ENCODE measurements around the gene THUMPD3. TPM values are rescaled to one million over a fixed set of nuclear protein-coding genes. Genes with fewer than 3 reads are reported as not detected.
A peak's percentile ranks its signal among the peaks of the same experiment; 100 is the strongest.

The THUMPD3 gene
- polyA plus RNA-seq, 3 donors = 10.2 to 13.1 (median 11.5) TPM

DNA sequence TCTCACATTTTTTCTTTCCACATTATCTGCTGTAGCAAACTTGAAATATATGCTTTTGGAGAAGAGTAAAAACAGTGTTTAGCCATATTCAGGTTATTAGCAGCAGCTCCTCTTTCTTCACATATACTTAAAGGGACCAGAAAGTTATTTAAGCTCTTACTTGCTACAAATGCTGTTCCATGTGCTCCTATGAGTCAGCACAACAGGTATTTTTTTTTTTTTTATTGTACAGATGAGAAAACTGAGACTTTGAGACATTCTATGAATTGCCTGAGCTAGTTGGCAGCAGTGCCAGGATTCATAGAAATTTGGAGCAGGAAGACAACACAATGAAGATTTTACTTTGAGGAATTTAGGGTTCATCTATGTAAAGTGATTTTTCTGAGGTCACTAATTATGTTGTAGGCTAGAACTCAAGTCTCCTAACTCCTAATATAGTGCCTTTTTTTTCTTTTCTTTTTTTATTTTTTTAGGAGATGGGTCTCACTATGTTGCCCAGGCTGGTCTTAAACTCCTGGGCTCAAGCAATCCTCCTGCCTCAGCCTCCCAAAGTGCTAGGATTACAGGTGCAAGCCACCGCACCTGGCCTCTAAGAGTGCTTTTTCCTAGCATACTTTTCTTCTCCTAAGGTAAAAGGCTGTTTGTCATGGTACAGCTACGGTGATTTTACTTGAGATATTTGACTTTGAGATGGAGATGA, 58.1 kb downstream of the THUMPD3 start:
- Mint-ChIP-seq H3K9me3 (no peaks in the 10 kb centered on the region), H3K27me3 (ENCODE audit: low read depth in 3 of 3) (no peaks in the 10 kb centered on the region), H3K4me1 (peaks cover 20% of the 10 kb centered on the region), H3K27ac (peak overlapping the region; percentile 6 to 72 (median 31)), H3K36me3 (peaks cover 17 to 23% of the 10 kb centered on the region in 2 donors), H3K4me3 (no peak overlapping the region)
- intact Hi-C loops (cut with micrococcal nuclease) = loop anchor here in 1 of 2 donors (5.0 kb wide), 1 partner anchor 69 kb away; no protein-coding TSS in a partner anchor
- peaks cover 10 to 18% of the 10 kb centered on the region in 2 donors for H3K4me1 ChIP-seq (ENCODE audit: control insufficient read depth in 1 of 2, insufficient read depth in 2 of 2, low read length in 2 of 2)
- no peak for DNase-seq
- peaks cover 100% of the 10 kb centered on the region for H3K79me2 ChIP-seq (ENCODE audit: insufficient read depth, low read length)
- no peak overlapping the region for H3K4me3 ChIP-seq (replicated peaks in 1 of 3; ENCODE audit: low read depth in 2 of 3, low read length in 3 of 3)
- H3K4me2 ChIP-seq (replicated peaks; ENCODE audit: extremely low read depth, low read length, poor library complexity, severe bottlenecking) = no peak overlapping the region
- H3K36me3 ChIP-seq (replicated peaks in 1 of 2; ENCODE audit: control insufficient read depth in 1 of 2, insufficient read depth in 2 of 2, low read length in 2 of 2) = peaks cover 9 to 17% of the 10 kb centered on the region in 2 donors
- H2AFZ ChIP-seq (ENCODE audit: insufficient read depth, low read depth, low read length, poor library complexity, severe bottlenecking) = no peak overlapping the region
- TF ChIP-seq, protein P1, sequence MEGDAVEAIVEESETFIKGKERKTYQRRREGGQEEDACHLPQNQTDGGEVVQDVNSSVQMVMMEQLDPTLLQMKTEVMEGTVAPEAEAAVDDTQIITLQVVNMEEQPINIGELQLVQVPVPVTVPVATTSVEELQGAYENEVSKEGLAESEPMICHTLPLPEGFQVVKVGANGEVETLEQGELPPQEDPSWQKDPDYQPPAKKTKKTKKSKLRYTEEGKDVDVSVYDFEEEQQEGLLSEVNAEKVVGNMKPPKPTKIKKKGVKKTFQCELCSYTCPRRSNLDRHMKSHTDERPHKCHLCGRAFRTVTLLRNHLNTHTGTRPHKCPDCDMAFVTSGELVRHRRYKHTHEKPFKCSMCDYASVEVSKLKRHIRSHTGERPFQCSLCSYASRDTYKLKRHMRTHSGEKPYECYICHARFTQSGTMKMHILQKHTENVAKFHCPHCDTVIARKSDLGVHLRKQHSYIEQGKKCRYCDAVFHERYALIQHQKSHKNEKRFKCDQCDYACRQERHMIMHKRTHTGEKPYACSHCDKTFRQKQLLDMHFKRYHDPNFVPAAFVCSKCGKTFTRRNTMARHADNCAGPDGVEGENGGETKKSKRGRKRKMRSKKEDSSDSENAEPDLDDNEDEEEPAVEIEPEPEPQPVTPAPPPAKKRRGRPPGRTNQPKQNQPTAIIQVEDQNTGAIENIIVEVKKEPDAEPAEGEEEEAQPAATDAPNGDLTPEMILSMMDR (IDR thresholded peaks at IDR 0.05) = no peak
- no CpG with 5 or more reads among the region's 2 CpGs for WGBS (ENCODE audit: insufficient coverage)
- peak overlapping the region in 1 of 2 donors; percentile 26 for H3K27ac ChIP-seq (ENCODE audit: low read depth in 1 of 2, low read length in 2 of 2)
- H3K27me3 ChIP-seq (ENCODE audit: control insufficient read depth in 2 of 2, insufficient read depth in 2 of 2, low read length in 2 of 2) = no peaks in the 10 kb centered on the region
- peaks cover 92% of the 10 kb centered on the region for H4K20me1 ChIP-seq (ENCODE audit: insufficient read depth, low read length)
- no peaks in the 10 kb centered on the region for H3K9me3 ChIP-seq (replicated peaks in 1 of 2; ENCODE audit: control insufficient read depth in 1 of 2, insufficient read depth in 1 of 2, low read length in 2 of 2)
- H3K9ac ChIP-seq (ENCODE audit: insufficient read depth, low read length, poor library complexity, severe bottlenecking) = no peak overlapping the region

GRCh38 chr3:9422712-9423424, 60.0 kb downstream of the THUMPD3 start:
- Mint-ChIP-seq H3K27ac (peak overlapping the region; percentile 70 to 89 (median 76)), H3K36me3 (peaks cover 27 to 39% of the 10 kb centered on the region in 2 donors), H3K9me3 (no peaks in the 10 kb centered on the region), H3K4me1 (peaks cover 14% of the 10 kb centered on the region), H3K27me3 (ENCODE audit: low read depth in 3 of 3) (no peaks in the 10 kb centered on the region), H3K4me3 (no peak overlapping the region)
- no peaks in the 10 kb centered on the region for H3K9me3 ChIP-seq (replicated peaks in 1 of 2; ENCODE audit: control insufficient read depth in 1 of 2, insufficient read depth in 1 of 2, low read length in 2 of 2)
- H3K9ac ChIP-seq (ENCODE audit: insufficient read depth, low read length, poor library complexity, severe bottlenecking) = no peak overlapping the region
- no peak overlapping the region for H3K4me3 ChIP-seq (replicated peaks in 1 of 3; ENCODE audit: low read depth in 2 of 3, low read length in 3 of 3)
- WGBS (ENCODE audit: insufficient coverage) = 67% methylated on average over 1 of the region's 5 CpGs
- peaks cover 81% of the 10 kb centered on the region for H4K20me1 ChIP-seq (ENCODE audit: insufficient read depth, low read length)
- intact Hi-C loops (cut with micrococcal nuclease) = loop anchor here (2.0 to 5.0 kb wide), 3 partner anchors 26 to 71 kb away; partner anchors contain the start of gene SETD5 (in 1 of the 2)
- H3K4me1 ChIP-seq (ENCODE audit: control insufficient read depth in 1 of 2, insufficient read depth in 2 of 2, low read length in 2 of 2) = peaks cover 6 to 10% of the 10 kb centered on the region in 2 donors
- H3K79me2 ChIP-seq (ENCODE audit: insufficient read depth, low read length) = peaks cover 91% of the 10 kb centered on the region
- no peak overlapping the region for H2AFZ ChIP-seq (ENCODE audit: insufficient read depth, low read depth, low read length, poor library complexity, severe bottlenecking)
- peak; percentile 25 to 50 (median 46) for DNase-seq
- no peaks in the 10 kb centered on the region for H3K27me3 ChIP-seq (ENCODE audit: control insufficient read depth in 2 of 2, insufficient read depth in 2 of 2, low read length in 2 of 2)
- peaks cover 25 to 33% of the 10 kb centered on the region in 2 donors for H3K36me3 ChIP-seq (replicated peaks in 1 of 2; ENCODE audit: control insufficient read depth in 1 of 2, insufficient read depth in 2 of 2, low read length in 2 of 2)
- TF ChIP-seq, protein P1 (IDR thresholded peaks at IDR 0.05) = peak; percentile 76
- H3K27ac ChIP-seq (ENCODE audit: low read depth in 1 of 2, low read length in 2 of 2) = peak overlapping the region in 1 of 2 donors; percentile 73
- no peak overlapping the region for H3K4me2 ChIP-seq (replicated peaks; ENCODE audit: extremely low read depth, low read length, poor library complexity, severe bottlenecking)
